Coronary artery (tissue), 2 donors: ENCODE measurements around the gene ANXA1.

Source experiments
- DNase-seq: peaks from one replicate; pipeline ENCODE4 v3.0.0-alpha.2; 2017; ENCODE audit warnings: low spot score
- H3K27ac ChIP-seq, 2 donors: fragments of 200-600 bp; sonication (generic); one replicate each; pipeline ENCODE4 v1.5.1; 2016 to 2019
- H3K4me3 ChIP-seq: fragments of 200-600 bp; sonication (generic); 2 replicates; pipeline ENCODE4 v1.5.1; 2016; ENCODE audit warnings: mild to moderate bottlenecking, moderate library complexity
- CTCF ChIP-seq: fragments of 200-600 bp; sonication (generic); IDR thresholded peaks from one replicate; pipeline ENCODE4 v1.5.1; 2019; ENCODE audit warnings: antibody characterized with exemption

ANXA1 gene

GRCh38 chr9:73116880-73117279, 34.8 kb upstream of the ANXA1 start:
- DNase-seq: no peak
- no peak overlapping the region for H3K4me3 ChIP-seq
- no peak overlapping the region for H3K27ac ChIP-seq
- no peak for TF ChIP-seq CTCF

- no peak for DNase-seq
- no peak for TF ChIP-seq CTCF
- Histone ChIP-seq H3K27ac (no peak overlapping the region), H3K4me3 (no peak overlapping the region)
Observed at GRCh38 chr9:73118286-73118685, 33.4 kb upstream of the ANXA1 start.

DNA sequence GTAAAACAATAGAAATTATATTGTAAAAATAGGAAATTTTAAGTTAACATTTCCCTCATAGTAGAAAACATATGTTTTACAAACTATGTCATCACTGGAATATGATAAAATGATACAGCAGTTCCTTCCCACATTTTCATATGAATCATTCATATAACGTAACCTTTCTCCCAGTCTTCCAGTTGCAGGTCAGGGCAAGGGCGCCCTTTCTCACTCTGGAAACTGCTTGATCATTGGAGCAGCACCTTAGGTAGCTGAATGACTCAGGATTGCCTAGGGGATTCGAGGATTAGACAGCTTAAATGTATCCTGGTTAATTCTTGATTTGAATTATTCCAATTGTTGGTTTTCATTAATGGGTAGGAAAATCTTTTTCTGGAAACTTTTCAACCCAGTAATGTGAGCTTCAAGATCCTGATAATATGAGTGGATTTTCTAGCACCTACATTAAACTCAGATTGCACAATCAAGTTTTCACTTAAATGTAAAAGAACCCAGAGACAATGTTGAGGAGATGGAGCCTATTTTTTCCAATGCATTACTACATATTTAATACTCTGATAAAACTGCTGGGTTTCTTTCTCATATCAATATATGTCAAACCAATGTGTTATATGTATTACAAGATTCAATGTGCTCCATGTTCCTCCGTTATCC, 32.6 kb upstream of the ANXA1 start:
- TF ChIP-seq CTCF: no peak
- Histone ChIP-seq H3K27ac (no peak overlapping the region), H3K4me3 (no peak overlapping the region)
- DNase-seq: no peak

DNA sequence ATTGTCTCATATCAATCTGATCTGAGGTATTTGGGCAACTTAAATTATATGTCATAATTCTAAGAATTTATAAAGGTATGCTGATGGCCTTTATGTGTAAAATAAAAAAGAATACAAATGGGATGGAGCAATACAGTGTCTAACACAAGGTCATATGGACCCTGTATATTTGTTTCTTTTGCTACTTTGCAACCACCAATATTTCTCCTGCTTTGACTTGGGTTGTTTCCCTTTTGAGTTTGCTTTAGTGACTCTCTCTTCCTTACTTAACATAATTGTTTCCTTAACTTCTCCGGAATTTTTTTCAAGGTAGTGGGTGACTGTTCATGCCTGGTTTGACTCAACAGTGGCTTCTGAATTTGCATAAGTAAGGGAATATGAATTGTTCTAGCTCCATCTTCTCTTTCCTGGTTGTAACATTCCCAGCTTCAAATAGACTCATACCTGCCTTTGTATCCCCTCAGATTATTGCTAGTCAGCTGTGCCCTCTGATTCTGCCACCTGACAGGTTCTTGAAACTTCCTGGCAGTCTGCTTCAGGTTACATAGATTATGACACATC, 30.2 kb upstream of the ANXA1 start:
- DNase-seq: no peak
- Histone ChIP-seq H3K27ac (no peak overlapping the region), H3K4me3 (no peak overlapping the region)
- TF ChIP-seq CTCF: no peak

DNA sequence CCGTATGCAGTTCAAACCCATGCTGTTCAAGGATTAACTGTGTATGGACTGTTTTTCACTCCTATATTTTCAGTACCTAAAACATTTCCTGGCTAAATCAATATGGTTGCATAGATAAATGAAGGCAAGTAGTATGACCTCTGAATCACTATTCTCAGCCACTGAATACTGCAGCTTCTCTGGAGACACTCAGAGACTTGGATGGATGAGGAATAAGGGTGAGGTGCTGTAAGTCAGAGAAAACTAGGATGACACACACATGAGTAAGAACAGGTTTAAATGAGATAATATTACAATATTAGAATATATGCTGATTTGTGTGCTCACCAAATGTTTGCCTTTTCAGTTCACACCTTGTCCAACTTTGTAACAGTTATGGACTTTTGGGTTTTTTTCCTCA, 26.0 kb upstream of the ANXA1 start:
- Histone ChIP-seq H3K4me3 (no peak overlapping the region), H3K27ac (no peak overlapping the region)
- no peak for TF ChIP-seq CTCF
- DNase-seq: no peak

- no peak overlapping the region for H3K4me3 ChIP-seq
- H3K27ac ChIP-seq: no peak overlapping the region
- no peak for DNase-seq
- no peak for TF ChIP-seq CTCF
Observed at GRCh38 chr9:73129941-73130685, 21.6 kb upstream of the ANXA1 start.

DNA sequence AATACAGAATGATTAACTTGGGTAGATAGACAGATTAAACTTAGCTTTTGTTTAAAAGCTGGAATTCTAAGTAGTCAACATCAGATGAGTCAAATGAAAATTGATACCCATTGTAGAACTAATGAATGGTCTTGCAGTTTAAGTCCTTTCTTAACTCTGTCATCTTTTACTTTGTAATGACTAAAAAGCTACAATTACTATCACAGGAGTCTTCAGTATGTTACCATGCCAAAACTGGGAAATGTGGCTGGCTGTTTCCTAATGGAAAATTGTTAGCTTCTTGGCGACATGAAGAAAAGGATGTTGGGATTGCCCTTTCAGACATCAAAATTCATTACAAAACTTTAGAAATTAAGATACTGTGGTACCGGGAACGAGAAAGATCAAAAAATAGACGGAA, 20.2 kb upstream of the ANXA1 start:
- Histone ChIP-seq H3K4me3 (peak overlapping the region; percentile 66), H3K27ac (peak overlapping the region; percentile 65 to 77)
- TF ChIP-seq CTCF: no peak
- DNase-seq: no peak
